Central memory CD8-positive, alpha-beta T cell (primary cell): ENCODE results near the gene COL23A1.

Source experiments
- ATAC-seq: fragments of 150-1000 bp; cut with Tn5 transposase; replicated peaks from 2 replicates; pipeline ENCODE4 v1.10.0; 2022; ENCODE audit warnings: mild to moderate bottlenecking, moderate FRiP score, moderate number of reproducible peaks; ENCODE audit not compliant: poor library complexity, severe bottlenecking; ENCODE audit errors: extremely low read depth
- DNase-seq, 2 donors: peaks; one replicate each; pipeline ENCODE4 v3.0.0; 2021; ENCODE audit warnings: low spot score in 2 of 2
- H3K27ac Mint-ChIP-seq: one replicate; pipeline ENCODE4 v1.8.0; 2022; ENCODE audit warnings: low read depth, mild to moderate bottlenecking, moderate library complexity, mixed read lengths
- H3K27me3 Mint-ChIP-seq: one replicate; pipeline ENCODE4 v1.8.0; 2022; ENCODE audit warnings: mixed read lengths
- H3K36me3 Mint-ChIP-seq: one replicate; pipeline ENCODE4 v1.8.0; 2022; ENCODE audit warnings: mild to moderate bottlenecking, moderate library complexity, mixed read lengths; ENCODE audit not compliant: insufficient read depth
- H3K4me1 Mint-ChIP-seq: one replicate; pipeline ENCODE4 v1.8.0; 2022; ENCODE audit warnings: mixed read lengths
- H3K4me3 Mint-ChIP-seq: one replicate; pipeline ENCODE4 v1.8.0; 2022; ENCODE audit warnings: mild to moderate bottlenecking, moderate library complexity, mixed read lengths
- H3K9me3 Mint-ChIP-seq: one replicate; pipeline ENCODE4 v1.8.0; 2022; ENCODE audit warnings: mixed read lengths

The COL23A1 gene

DNA sequence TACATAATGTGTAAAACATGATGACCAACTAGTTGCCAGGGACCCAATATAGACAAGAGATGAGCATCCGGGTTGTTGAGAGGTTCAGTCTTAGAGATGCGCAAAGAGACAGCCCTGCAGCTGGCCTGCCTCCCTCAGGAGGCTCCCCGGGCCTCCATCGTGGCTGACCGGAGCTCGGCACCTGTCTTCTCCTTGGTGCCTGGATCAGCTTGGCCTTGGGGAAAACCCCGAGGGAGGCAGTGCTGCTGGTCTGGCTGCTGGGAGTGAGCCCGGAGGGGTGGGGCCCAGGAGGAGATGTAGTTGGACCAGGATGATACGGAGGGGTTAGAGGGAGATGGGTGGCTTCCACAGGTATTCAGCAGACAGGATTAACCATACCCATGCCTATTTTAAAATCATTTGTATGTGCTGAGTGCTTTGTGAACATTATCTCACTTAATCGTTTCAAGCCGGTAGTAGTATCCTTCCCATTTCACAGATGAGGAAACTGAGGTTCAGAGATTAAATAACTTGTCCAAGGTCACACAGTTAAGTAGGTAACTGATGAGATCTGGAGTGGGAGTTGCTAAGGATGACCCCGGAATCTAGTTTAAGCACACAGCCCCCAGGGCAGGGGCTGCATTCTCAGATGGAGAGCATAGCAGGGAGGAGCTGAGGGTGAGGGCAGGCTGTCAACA is 173.8 kb downstream of the COL23A1 start:
- H3K9me3 Mint-ChIP-seq: no peaks in the 10 kb centered on the region
- peaks cover 52% of the 10 kb centered on the region for H3K27me3 Mint-ChIP-seq
- DNase-seq (no peak), ATAC-seq (no peak)
- H3K36me3 Mint-ChIP-seq: no peaks in the 10 kb centered on the region
- H3K4me3 Mint-ChIP-seq: no peak overlapping the region
- no peaks in the 10 kb centered on the region for H3K4me1 Mint-ChIP-seq
- no peak overlapping the region for H3K27ac Mint-ChIP-seq

GRCh38 chr5:178415353-178415752 is 174.8 kb downstream of the COL23A1 start:
- ATAC-seq (no peak), DNase-seq (no peak)
- no peaks in the 10 kb centered on the region for H3K4me1 Mint-ChIP-seq
- no peaks in the 10 kb centered on the region for H3K9me3 Mint-ChIP-seq
- H3K4me3 Mint-ChIP-seq: no peak overlapping the region
- H3K27me3 Mint-ChIP-seq: peaks cover 53% of the 10 kb centered on the region
- no peaks in the 10 kb centered on the region for H3K36me3 Mint-ChIP-seq
- no peak overlapping the region for H3K27ac Mint-ChIP-seq

GRCh38 chr5:178413988-178414387 is 176.2 kb downstream of the COL23A1 start:
- no peaks in the 10 kb centered on the region for H3K36me3 Mint-ChIP-seq
- no peak overlapping the region for H3K27ac Mint-ChIP-seq
- no peaks in the 10 kb centered on the region for H3K4me1 Mint-ChIP-seq
- H3K9me3 Mint-ChIP-seq: no peaks in the 10 kb centered on the region
- ATAC-seq: no peak
- H3K4me3 Mint-ChIP-seq: no peak overlapping the region
- no peak for DNase-seq
- peaks cover 42% of the 10 kb centered on the region for H3K27me3 Mint-ChIP-seq

- H3K36me3 Mint-ChIP-seq: no peaks in the 10 kb centered on the region
- no peaks in the 10 kb centered on the region for H3K4me1 Mint-ChIP-seq
- DNase-seq (no peak), ATAC-seq (no peak)
- no peak overlapping the region for H3K27ac Mint-ChIP-seq
- H3K4me3 Mint-ChIP-seq: no peak overlapping the region
- H3K27me3 Mint-ChIP-seq: peaks cover 38% of the 10 kb centered on the region
- H3K9me3 Mint-ChIP-seq: peaks cover 7% of the 10 kb centered on the region
These were observed 179.1 kb downstream of the COL23A1 start for GRCh38 chr5:178411083-178411482.

DNA sequence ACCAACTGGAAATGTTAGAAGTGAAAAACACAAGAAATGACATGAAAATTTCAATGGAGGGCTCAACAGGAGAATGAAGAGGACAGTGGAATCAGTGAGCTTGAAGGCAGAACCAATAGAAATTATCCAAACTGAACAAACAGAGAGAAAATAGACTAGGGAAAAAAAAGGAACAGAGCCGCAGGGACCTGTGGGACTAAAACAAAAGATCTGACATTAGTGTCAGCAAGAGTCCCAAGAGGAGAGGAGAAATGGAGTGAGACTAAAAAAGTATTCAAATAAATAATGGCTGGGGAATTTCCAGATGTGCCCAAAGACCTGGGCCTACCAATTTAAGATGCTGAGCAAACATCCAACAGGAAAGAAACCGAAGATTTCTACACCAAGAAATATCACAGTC is 182.5 kb downstream of the COL23A1 start:
- no peak overlapping the region for H3K27ac Mint-ChIP-seq
- no peak for ATAC-seq
- DNase-seq: no peak
- peaks cover 7% of the 10 kb centered on the region for H3K9me3 Mint-ChIP-seq
- H3K4me1 Mint-ChIP-seq: no peaks in the 10 kb centered on the region
- no peak overlapping the region for H3K4me3 Mint-ChIP-seq
- H3K27me3 Mint-ChIP-seq: peaks cover 62% of the 10 kb centered on the region
- H3K36me3 Mint-ChIP-seq: peaks cover 3% of the 10 kb centered on the region

DNA sequence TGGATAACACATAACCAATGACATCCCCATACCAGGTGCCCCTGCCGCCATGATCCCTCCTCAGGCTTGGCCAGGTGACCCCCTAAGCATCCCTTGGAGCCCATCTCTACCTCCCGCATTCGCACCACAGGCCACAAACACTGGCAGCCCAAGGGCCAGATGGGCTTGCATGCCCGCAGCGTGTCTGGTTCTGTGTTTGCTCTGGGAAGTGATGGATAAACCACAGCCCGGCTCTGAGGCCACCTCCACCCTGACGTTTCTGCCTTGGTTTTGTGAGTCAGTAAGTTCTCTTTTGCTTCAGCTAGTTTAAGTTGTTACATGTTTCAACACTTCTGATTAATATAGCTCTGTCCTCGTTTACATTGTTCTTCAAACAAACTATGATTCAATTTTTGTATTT is 185.2 kb downstream of the COL23A1 start:
- H3K36me3 Mint-ChIP-seq: peaks cover 3% of the 10 kb centered on the region
- H3K9me3 Mint-ChIP-seq: peaks cover 7% of the 10 kb centered on the region
- DNase-seq: no peak
- H3K4me3 Mint-ChIP-seq: no peak overlapping the region
- H3K27me3 Mint-ChIP-seq: peaks cover 71% of the 10 kb centered on the region
- no peak for ATAC-seq
- no peak overlapping the region for H3K27ac Mint-ChIP-seq
- H3K4me1 Mint-ChIP-seq: no peaks in the 10 kb centered on the region

- no peak overlapping the region for H3K27ac Mint-ChIP-seq
- H3K27me3 Mint-ChIP-seq: peaks cover 71% of the 10 kb centered on the region
- peaks cover 7% of the 10 kb centered on the region for H3K9me3 Mint-ChIP-seq
- peaks cover 3% of the 10 kb centered on the region for H3K36me3 Mint-ChIP-seq
- H3K4me3 Mint-ChIP-seq: no peak overlapping the region
- H3K4me1 Mint-ChIP-seq: no peaks in the 10 kb centered on the region
- no peak for DNase-seq
- ATAC-seq: no peak
These were observed 186.1 kb downstream of the COL23A1 start for GRCh38 chr5:178403956-178404600.

- DNase-seq: no peak
- peaks cover 67% of the 10 kb centered on the region for H3K27me3 Mint-ChIP-seq
- H3K4me3 Mint-ChIP-seq: no peak overlapping the region
- ATAC-seq: no peak
- H3K36me3 Mint-ChIP-seq: peaks cover 3% of the 10 kb centered on the region
- H3K27ac Mint-ChIP-seq: no peak overlapping the region
- H3K9me3 Mint-ChIP-seq: peaks cover 7% of the 10 kb centered on the region
- no peaks in the 10 kb centered on the region for H3K4me1 Mint-ChIP-seq
These were observed 186.8 kb downstream of the COL23A1 start for GRCh38 chr5:178403351-178403750.

DNA sequence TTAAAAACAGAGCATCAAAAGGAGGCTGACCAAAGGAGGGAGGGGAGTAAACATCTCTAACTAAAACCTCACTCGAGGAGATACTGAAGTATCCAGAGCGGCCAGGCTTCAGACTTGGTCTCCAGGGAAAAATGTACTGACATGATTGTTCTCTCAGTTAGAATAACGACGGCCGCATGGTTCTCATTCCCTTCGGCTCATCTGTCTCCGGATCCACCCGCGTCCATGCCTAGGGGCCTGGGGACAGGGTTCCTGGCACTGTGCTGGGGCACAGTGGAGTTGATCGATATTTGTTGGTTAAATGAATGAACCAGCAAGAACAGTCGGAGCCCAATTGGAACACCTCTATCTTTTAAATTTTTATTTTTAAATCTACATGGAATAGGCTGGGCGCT is 190.5 kb downstream of the COL23A1 start:
- H3K27ac Mint-ChIP-seq: no peak overlapping the region
- peaks cover 40% of the 10 kb centered on the region for H3K27me3 Mint-ChIP-seq
- H3K4me1 Mint-ChIP-seq: no peaks in the 10 kb centered on the region
- ATAC-seq (no peak), DNase-seq (no peak)
- peaks cover 3% of the 10 kb centered on the region for H3K36me3 Mint-ChIP-seq
- H3K9me3 Mint-ChIP-seq: no peaks in the 10 kb centered on the region
- H3K4me3 Mint-ChIP-seq: no peak overlapping the region

GRCh38 chr5:178398901-178399700 is 191.1 kb downstream of the COL23A1 start:
- DNase-seq (no peak), ATAC-seq (no peak)
- H3K27me3 Mint-ChIP-seq: peaks cover 34% of the 10 kb centered on the region
- no peak overlapping the region for H3K4me3 Mint-ChIP-seq
- H3K36me3 Mint-ChIP-seq: peaks cover 3% of the 10 kb centered on the region
- H3K4me1 Mint-ChIP-seq: no peaks in the 10 kb centered on the region
- H3K27ac Mint-ChIP-seq: no peak overlapping the region
- no peaks in the 10 kb centered on the region for H3K9me3 Mint-ChIP-seq

GRCh38 chr5:178396796-178397720 is 193.1 kb downstream of the COL23A1 start:
- Mint-ChIP-seq H3K4me3 (no peak overlapping the region), H3K36me3 (peaks cover 2% of the 10 kb centered on the region), H3K27ac (no peak overlapping the region), H3K4me1 (no peaks in the 10 kb centered on the region), H3K9me3 (no peaks in the 10 kb centered on the region), H3K27me3 (peaks cover 28% of the 10 kb centered on the region)
- DNase-seq: no peak
- no peak for ATAC-seq

DNA sequence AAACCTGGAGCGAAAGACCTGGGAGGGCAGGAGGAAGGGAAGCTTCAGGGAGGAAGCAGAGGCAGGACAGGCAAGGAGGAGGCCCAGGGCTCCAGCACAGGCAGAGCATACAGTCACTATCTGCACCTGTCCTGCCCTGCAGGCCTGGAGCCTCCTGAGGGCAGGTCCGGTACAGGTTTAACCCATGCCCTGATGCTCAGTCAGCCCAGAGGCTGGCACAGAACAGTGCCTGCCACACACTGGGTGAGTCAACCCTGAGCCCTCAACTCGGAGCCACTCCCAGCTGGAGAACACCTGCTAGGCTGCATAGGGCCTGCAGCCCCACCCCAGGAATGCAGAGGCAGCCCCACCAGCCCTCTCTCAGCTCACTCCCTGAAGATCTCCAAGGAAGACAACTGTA is 196.1 kb downstream of the COL23A1 start:
- H3K9me3 Mint-ChIP-seq: no peaks in the 10 kb centered on the region
- H3K36me3 Mint-ChIP-seq: peaks cover 2% of the 10 kb centered on the region
- ATAC-seq: no peak
- H3K4me1 Mint-ChIP-seq: no peaks in the 10 kb centered on the region
- peaks cover 25% of the 10 kb centered on the region for H3K27me3 Mint-ChIP-seq
- H3K4me3 Mint-ChIP-seq: no peak overlapping the region
- H3K27ac Mint-ChIP-seq: no peak overlapping the region
- no peak for DNase-seq
